ENCODE results near the gene PABPN1L.

PABPN1L gene

GRCh38 chr16:88878356-88878755, 11.9 kb upstream of the PABPN1L start:
- no peak for TF ChIP-seq CTCF (IDR thresholded peaks at IDR 0.05; ENCODE audit: insufficient read depth, low read length, missing control alignments)
- H3K4me3 ChIP-seq (ENCODE audit: low read depth, low read length) = no peak overlapping the region
- DNase-seq (ENCODE audit: low read depth, low spot score) = no peak
- ChIA-PET POLR2A (no interaction called here), CTCF (interaction anchor here (1.2 kb wide), 1 partner anchor 9 kb away, joined by 3 read pairs; no protein-coding TSS in a partner anchor)

- no peak for TF ChIP-seq CTCF (IDR thresholded peaks at IDR 0.05; ENCODE audit: insufficient read depth, low read length, missing control alignments)
- DNase-seq (ENCODE audit: low read depth, low spot score) = no peak
- ChIA-PET POLR2A (no interaction called here), CTCF (interaction anchor here (1.2 kb wide), 1 partner anchor 9 kb away, joined by 3 read pairs; no protein-coding TSS in a partner anchor)
- H3K4me3 ChIP-seq (ENCODE audit: low read depth, low read length) = no peak overlapping the region
These were observed 11.3 kb upstream of the PABPN1L start for GRCh38 chr16:88877564-88878289.

- CTCF ChIA-PET = interaction anchor here (3.6 kb wide), 1 partner anchor 19 kb away, joined by 12 read pairs; no protein-coding TSS in a partner anchor
- no peak overlapping the region for H3K4me3 ChIP-seq (ENCODE audit: low read depth, low read length)
- DNase-seq (ENCODE audit: low read depth, low spot score) = no peak
- POLR2A ChIA-PET = no interaction called here
- TF ChIP-seq CTCF (IDR thresholded peaks at IDR 0.05; ENCODE audit: insufficient read depth, low read length, missing control alignments) = no peak
These were observed 10.6 kb upstream of the PABPN1L start for GRCh38 chr16:88876942-88877526.

GRCh38 chr16:88875703-88876234, 9.3 kb upstream of the PABPN1L start:
- TF ChIP-seq CTCF (IDR thresholded peaks at IDR 0.05; ENCODE audit: insufficient read depth, low read length, missing control alignments) = no peak
- DNase-seq (ENCODE audit: low read depth, low spot score) = no peak
- POLR2A ChIA-PET = no interaction called here
- no peak overlapping the region for H3K4me3 ChIP-seq (ENCODE audit: low read depth, low read length)
- CTCF ChIA-PET = interaction anchor here (3.6 kb wide), 1 partner anchor 18 kb away, joined by 12 read pairs; no protein-coding TSS in a partner anchor

GRCh38 chr16:88874938-88875599, 8.6 kb upstream of the PABPN1L start:
- DNase-seq (ENCODE audit: low read depth, low spot score) = no peak
- no peak overlapping the region for H3K4me3 ChIP-seq (ENCODE audit: low read depth, low read length)
- CTCF ChIA-PET = interaction anchor here (3.6 kb wide), 1 partner anchor 17 kb away, joined by 12 read pairs; no protein-coding TSS in a partner anchor
- POLR2A ChIA-PET = no interaction called here
- no peak for TF ChIP-seq CTCF (IDR thresholded peaks at IDR 0.05; ENCODE audit: insufficient read depth, low read length, missing control alignments)

Data from AG04449 (cell line).